K562 (cell line): ENCODE results near the gene VPS11. TPM values are rescaled to one million over a fixed set of nuclear protein-coding genes. Genes with fewer than 3 reads are reported as not detected.
A peak's percentile ranks its signal among the peaks of the same experiment; 100 is the strongest.

ENCODE experiments used
- ARHGAP35 ChIP-seq: fragments of 450-650 bp; IDR thresholded peaks from 2 replicates; pipeline ENCODE4 v1.6.1; 2018; ENCODE audit not compliant: partially characterized antibody
- CEBPG ChIP-seq, 3 experiments: fragments of 200-800 bp in 1 of 3; sonication (Bioruptor generic) in 1 of 3; sonication (generic) in 1 of 3; formaldehyde crosslinking in 1 of 3; IDR thresholded peaks in 2 of 3; conservative IDR thresholded peaks in 1 of 3; 2 replicates each; pipeline versions ENCODE4 v1.6.1 to v1.8.0; 2016 to 2022; ENCODE audit warnings: missing compliant biosample characterization in 2 of 3, missing genetic modification characterization in 2 of 3, mild to moderate bottlenecking in 1 of 3, missing genetic modification reagents in 1 of 3
- CXXC5 ChIP-seq: fragments of 250-450 bp; sonication (Bioruptor Pico); IDR thresholded peaks from 2 replicates; pipeline ENCODE4 v1.8.0; 2022; ENCODE audit warnings: inconsistent platforms, mild to moderate bottlenecking, moderate library complexity
- EP400 ChIP-seq: fragments of 450-650 bp; IDR thresholded peaks from 2 replicates; pipeline ENCODE4 v1.6.1; 2017; ENCODE audit warnings: antibody characterized with exemption, mild to moderate bottlenecking, moderate library complexity
- ETV6 ChIP-seq, 3 experiments: fragments of 150-350 bp in 1 of 3; sonication (generic) in 1 of 3; formaldehyde crosslinking in 1 of 3; IDR thresholded peaks; 2 replicates each; pipeline versions ENCODE4 v1.6.1 to v1.8.0; 2014 to 2022; ENCODE audit warnings: borderline replicate concordance in 2 of 3, low read depth in 2 of 3, antibody characterized with exemption in 1 of 3, low read length in 1 of 3, mild to moderate bottlenecking in 1 of 3, missing genetic modification reagents in 1 of 3
- GABPA ChIP-seq: fragments of 200-800 bp; sonication (Bioruptor generic); conservative IDR thresholded peaks from 2 replicates; pipeline ENCODE4 v1.6.1; 2016; ENCODE audit warnings: low read depth, missing genetic modification characterization, missing compliant biosample characterization
- HMG20B ChIP-seq: fragments of 250-450 bp; sonication (Bioruptor Pico); IDR thresholded peaks from 2 replicates; pipeline ENCODE4 v1.5.0; 2021; ENCODE audit warnings: mild to moderate bottlenecking
- L3MBTL2 ChIP-seq: fragments of 450-650 bp; IDR thresholded peaks from 2 replicates; pipeline ENCODE4 v1.6.1; 2016; ENCODE audit warnings: mild to moderate bottlenecking, moderate library complexity
- MEIS2 ChIP-seq: fragments of 450-650 bp; IDR thresholded peaks from 2 replicates; pipeline ENCODE4 v1.6.1; 2014; ENCODE audit warnings: mild to moderate bottlenecking; ENCODE audit not compliant: partially characterized antibody
- MLX ChIP-seq, 2 experiments: fragments of 450-650 bp in 1 of 2; sonication (generic) in 1 of 2; formaldehyde crosslinking; conservative IDR thresholded peaks; 2 replicates each; pipeline versions ENCODE4 v1.4.0 to v1.8.1; 2020 to 2022; ENCODE audit warnings: mild to moderate bottlenecking in 1 of 2, missing genetic modification reagents in 1 of 2
- MYC ChIP-seq, 2 experiments: fragments of 250-450 bp in 1 of 2; sonication (Bioruptor Pico) in 1 of 2; IDR thresholded peaks; 2 replicates each; pipeline versions ENCODE4 v1.5.1 to v1.6.1; 2012 to 2021; ENCODE audit warnings: low read depth in 2 of 2, borderline replicate concordance in 1 of 2, improper control_type of control experiment in 1 of 2, low read length in 1 of 2, mild to moderate bottlenecking in 1 of 2, moderate library complexity in 1 of 2
- NRF1 ChIP-seq, 2 experiments: fragments of 450-650 bp; IDR thresholded peaks in 1 of 2; conservative IDR thresholded peaks in 1 of 2; 2 replicates each; pipeline ENCODE4 v1.6.1; 2014; ENCODE audit warnings: mild to moderate bottlenecking in 2 of 2
- POLR2A ChIP-seq: fragments of 450-650 bp; conservative IDR thresholded peaks from 2 replicates; pipeline ENCODE4 v1.6.1; 2016
- TSC22D4 ChIP-seq: fragments of 450-650 bp; IDR thresholded peaks from 2 replicates; pipeline ENCODE4 v1.6.1; 2016; ENCODE audit warnings: missing genetic modification characterization, missing biosample characterization, control low read depth
- ZBTB17 ChIP-seq: fragments of 450-650 bp; formaldehyde crosslinking; IDR thresholded peaks from 2 replicates; pipeline ENCODE4 v1.4.0; 2020; ENCODE audit warnings: mild to moderate bottlenecking
- ZEB2 ChIP-seq: fragments of 450-650 bp; IDR thresholded peaks from 2 replicates; pipeline ENCODE4 v1.6.1; 2016
- ZFX ChIP-seq: sonication (generic); formaldehyde crosslinking; IDR thresholded peaks from 2 replicates; pipeline ENCODE4 v1.8.0; 2022; ENCODE audit warnings: mild to moderate bottlenecking, missing genetic modification reagents, moderate library complexity
- ZNF124 ChIP-seq: sonication (generic); formaldehyde crosslinking; IDR thresholded peaks from 2 replicates; pipeline ENCODE4 v1.8.1; 2022; ENCODE audit warnings: missing genetic modification reagents
- ZNF140 ChIP-seq: fragments of 250-450 bp; sonication (Bioruptor Pico); IDR thresholded peaks from 2 replicates; pipeline ENCODE4 v1.8.0; 2021; ENCODE audit warnings: moderate library complexity, mild to moderate bottlenecking, inconsistent platforms
- ZNF239 ChIP-seq: fragments of 250-450 bp; sonication (Bioruptor Pico); IDR thresholded peaks from 2 replicates; pipeline ENCODE4 v1.4.0; 2020; ENCODE audit warnings: mild to moderate bottlenecking
- ZNF592 ChIP-seq: fragments of 450-650 bp; IDR thresholded peaks from 2 replicates; pipeline ENCODE4 v1.6.1; 2017; ENCODE audit warnings: antibody characterized with exemption, mild to moderate bottlenecking
- polyA plus RNA-seq, 8 experiments: library from polyadenylated mRNA; depleted of rRNA in 4 of 8; stranded (reverse) in 5 of 8; unstranded in 3 of 8; fragments of >200 nt; fragmentation: Nextera tagmentation in 2 of 8; fragmentation: Illumina TruSeq in 1 of 8; extraction: Ambion mirVana in 2 of 8; extraction: Trizol in 1 of 8; gene quantifications; 2 replicates each; pipeline versions ENCODE4 v1.2.1 to v1.2.3, GENCODE V29; 2011 to 2014; ENCODE audit warnings: inconsistent platforms in 1 of 8, missing spikeins in 1 of 8
- total RNA-seq, 7 experiments: library from RNA; depleted of rRNA in 6 of 7; stranded (reverse); fragments of >200 nt in 6 of 7; fragmentation: Illumina TruSeq in 2 of 7; extraction: Trizol in 2 of 7; gene quantifications; 2 replicates each; pipeline versions ENCODE4 v1.2.1 to v1.2.3, GENCODE V29; 2011 to 2021; ENCODE audit warnings: low replicate concordance in 1 of 7
- TF ChIP-seq, protein P1 (sequence below): sonication (generic); formaldehyde crosslinking; IDR thresholded peaks from 2 replicates; pipeline ENCODE4 v1.9.0; 2022; ENCODE audit warnings: mild to moderate bottlenecking, missing genetic modification reagents

Gene VPS11
- total and polyA plus RNA-seq, 9 of the 15 experiments (the other 6 are each of a cell fraction or from before 2014, with no cell fraction given), result 14.1 to 35.5 (median 27.5) TPM

GRCh38 chr11:119115484-119116234 is 48.0 kb downstream of the VPS11 start (continued):
- no peak for TF ChIP-seq MLX (CRISPR knock-in tag; conservative IDR thresholded peaks at IDR 0.05)
- peak; percentile 66 for TF ChIP-seq MEIS2
- TF ChIP-seq HMG20B (CRISPR knock-in tag), result no peak
- TF ChIP-seq ETV6 (IDR thresholded peaks at IDR 0.05; ENCODE audit: borderline replicate concordance in 1 of 2, low read depth in 2 of 2, low read length in 1 of 2), result no peak
- no peak for TF ChIP-seq ETV6 (CRISPR knock-in tag; IDR thresholded peaks at IDR 0.05; ENCODE audit: borderline replicate concordance)
- peak; percentile 72 to 76 for TF ChIP-seq NRF1 (conservative IDR thresholded peaks at IDR 0.05 in 1 of 2, IDR thresholded peaks at IDR 0.05 in 1 of 2)
- TF ChIP-seq CXXC5 (CRISPR knock-in tag), result peak; percentile 34; the same call in 1 of the 2 replicates
- TF ChIP-seq, protein P1, sequence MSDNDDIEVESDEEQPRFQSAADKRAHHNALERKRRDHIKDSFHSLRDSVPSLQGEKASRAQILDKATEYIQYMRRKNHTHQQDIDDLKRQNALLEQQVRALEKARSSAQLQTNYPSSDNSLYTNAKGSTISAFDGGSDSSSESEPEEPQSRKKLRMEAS (CRISPR knock-in tag), result no peak
- TF ChIP-seq ZNF140, result no peak
- TF ChIP-seq ZFX (CRISPR knock-in tag), result peak; percentile 66
- TF ChIP-seq TSC22D4 (tag), result no peak
- no peak for TF ChIP-seq ARHGAP35
- TF ChIP-seq POLR2A, result 0 out of 2 replicates have a peak, but pooled peaks have one; percentile 23
- TF ChIP-seq L3MBTL2, result peak; percentile 42
- TF ChIP-seq EP400, result peak; percentile 30; the same call in 1 of the 2 replicates
- no peak for TF ChIP-seq CEBPG (CRISPR knock-in tag; IDR thresholded peaks at IDR 0.05)
- TF ChIP-seq CEBPG (tag; conservative IDR thresholded peaks at IDR 0.05 in 1 of 2, IDR thresholded peaks at IDR 0.05 in 1 of 2), result no peak
- TF ChIP-seq ZEB2, result no peak
- TF ChIP-seq ZNF124, result no peak
- no peak for TF ChIP-seq ZNF239
- TF ChIP-seq ZNF592, result 0 out of 2 replicates have a peak, but pooled peaks have one; percentile 13
- TF ChIP-seq ZBTB17 (CRISPR knock-in tag), result no peak
- TF ChIP-seq MYC (IDR thresholded peaks at IDR 0.05; ENCODE audit: low read depth, low read length), result 0 out of 2 replicates have a peak, but pooled peaks have one; percentile 6
- TF ChIP-seq MYC (CRISPR knock-in tag; IDR thresholded peaks at IDR 0.05; ENCODE audit: borderline replicate concordance, low read depth), result no peak
- peak; percentile 36; the same call in 1 of the 2 replicates for TF ChIP-seq GABPA
